HEK293T (cell line): ENCODE data around the gene GNB3.

Experiments
- CTCF ChIA-PET: fragments of 350-600 bp; formaldehyde crosslinking; extraction: SDS; loops from one replicate; lab custom pipeline; 2021; ENCODE audit warnings: antibody characterized with exemption, inconsistent platforms; lab: Yijun Ruan, JAX
- POLR2A ChIA-PET: fragments of 350-600 bp; formaldehyde crosslinking; extraction: SDS; loops from one replicate; lab custom pipeline; 2020; ENCODE audit warnings: antibody characterized with exemption, inconsistent platforms; lab: Yijun Ruan, JAX
- DNase-seq: peaks from one replicate; pipeline ENCODE4 v3.0.0; 2012; ENCODE audit warnings: mixed read lengths; ENCODE audit errors: extremely low spot score
- ARNT ChIP-seq: fragments of 450-650 bp; IDR thresholded peaks from 2 replicates; pipeline ENCODE4 v1.6.1; 2017; ENCODE audit warnings: mild to moderate bottlenecking
- BHLHE40 ChIP-seq: fragments of 450-650 bp; IDR thresholded peaks from 2 replicates; pipeline ENCODE4 v1.6.1; 2016; ENCODE audit warnings: mild to moderate bottlenecking, moderate library complexity, borderline replicate concordance
- CTBP1 ChIP-seq: fragments of 450-650 bp; IDR thresholded peaks from 2 replicates; pipeline ENCODE4 v1.6.1; 2016; ENCODE audit warnings: borderline replicate concordance
- ELF4 ChIP-seq: fragments of 450-650 bp; IDR thresholded peaks from 2 replicates; pipeline ENCODE4 v1.6.1; 2017; ENCODE audit warnings: antibody characterized with exemption
- FOXA1 ChIP-seq: fragments of 450-650 bp; IDR thresholded peaks from 2 replicates; pipeline ENCODE4 v1.6.1; 2016; ENCODE audit warnings: mild to moderate bottlenecking
- FOXK2 ChIP-seq: fragments of 450-650 bp; IDR thresholded peaks from 2 replicates; pipeline ENCODE4 v1.6.1; 2016; ENCODE audit warnings: mild to moderate bottlenecking
- FOXM1 ChIP-seq: fragments of 450-650 bp; IDR thresholded peaks from 2 replicates; pipeline ENCODE4 v1.6.1; 2017; ENCODE audit warnings: mild to moderate bottlenecking, borderline replicate concordance
- HDGF ChIP-seq: fragments of 450-650 bp; IDR thresholded peaks from 2 replicates; pipeline ENCODE4 v1.6.1; 2017; ENCODE audit warnings: antibody characterized with exemption, borderline replicate concordance
- L3MBTL2 ChIP-seq: fragments of 450-650 bp; conservative IDR thresholded peaks from 2 replicates; pipeline ENCODE4 v1.6.1; 2016; ENCODE audit warnings: mild to moderate bottlenecking
- LEF1 ChIP-seq: fragments of 450-650 bp; IDR thresholded peaks from 2 replicates; pipeline ENCODE4 v1.6.1; 2017; ENCODE audit warnings: mild to moderate bottlenecking, borderline replicate concordance
- NFRKB ChIP-seq: fragments of 450-650 bp; IDR thresholded peaks from 2 replicates; pipeline ENCODE4 v1.6.1; 2016; ENCODE audit warnings: mild to moderate bottlenecking, moderate library complexity
- SP1 ChIP-seq: fragments of 450-650 bp; IDR thresholded peaks from 2 replicates; pipeline ENCODE4 v1.6.1; 2017
- SUZ12 ChIP-seq: fragments of 450-650 bp; IDR thresholded peaks from 2 replicates; pipeline ENCODE4 v1.6.1; 2016; ENCODE audit warnings: mild to moderate bottlenecking
- TARDBP ChIP-seq: fragments of 450-650 bp; IDR thresholded peaks from 2 replicates; pipeline ENCODE4 v1.6.1; 2016
- ZNF384 ChIP-seq: fragments of 450-650 bp; IDR thresholded peaks from 2 replicates; pipeline ENCODE4 v1.6.1; 2016
- TF ChIP-seq, protein P1 (sequence below): fragments of 450-650 bp; IDR thresholded peaks from 2 replicates; pipeline ENCODE4 v1.6.1; 2016

Gene GNB3

GRCh38 chr12:6840761-6841515 lies at the start of gene GNB3:
TSS of gene GNB3 (plus strand) at chr12:6840925. CDS start at chr12:6841288, 363 bp downstream.
- ChIA-PET CTCF (no interaction called here), POLR2A (interaction anchor here (0.8 to 5.0 kb wide), 6 partner anchors 8 to 88 kb away, joined by 3 to 57 read pairs (median 4); partner anchors contain the start of genes CDCA3, MLF2, P3H3 and PTMS)
- no peak for DNase-seq

GRCh38 chr12:6791931-6792520 lies 48.7 kb upstream of the GNB3 start:
- no peak for DNase-seq
- POLR2A ChIA-PET: interaction anchor here (0.8 to 1.5 kb wide), 5 partner anchors 19 to 103 kb away, joined by 3 to 10 read pairs (median 3); partner anchors contain the start of genes GPR162, PTMS and ZNF384
- CTCF ChIA-PET: interaction anchor here (2.1 kb wide), 1 partner anchor 25 kb away, joined by 5 read pairs; no protein-coding TSS in a partner anchor
- TF ChIP-seq ELF4: no peak
- TF ChIP-seq L3MBTL2: no peak
- no peak for TF ChIP-seq BHLHE40
- no peak for TF ChIP-seq FOXK2
- no peak for TF ChIP-seq SUZ12
- no peak for TF ChIP-seq ARNT
- TF ChIP-seq, protein P1, sequence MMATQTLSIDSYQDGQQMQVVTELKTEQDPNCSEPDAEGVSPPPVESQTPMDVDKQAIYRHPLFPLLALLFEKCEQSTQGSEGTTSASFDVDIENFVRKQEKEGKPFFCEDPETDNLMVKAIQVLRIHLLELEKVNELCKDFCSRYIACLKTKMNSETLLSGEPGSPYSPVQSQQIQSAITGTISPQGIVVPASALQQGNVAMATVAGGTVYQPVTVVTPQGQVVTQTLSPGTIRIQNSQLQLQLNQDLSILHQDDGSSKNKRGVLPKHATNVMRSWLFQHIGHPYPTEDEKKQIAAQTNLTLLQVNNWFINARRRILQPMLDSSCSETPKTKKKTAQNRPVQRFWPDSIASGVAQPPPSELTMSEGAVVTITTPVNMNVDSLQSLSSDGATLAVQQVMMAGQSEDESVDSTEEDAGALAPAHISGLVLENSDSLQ: no peak
- no peak for TF ChIP-seq FOXA1
- TF ChIP-seq TARDBP: no peak
- no peak for TF ChIP-seq ZNF384
- no peak for TF ChIP-seq HDGF
- TF ChIP-seq NFRKB: no peak
- TF ChIP-seq FOXM1: no peak
- TF ChIP-seq LEF1: no peak
- TF ChIP-seq CTBP1: no peak

More at GRCh38 chr12:6840761-6841515, at the start of gene GNB3:
- TF ChIP-seq CTBP1: no peak
- TF ChIP-seq, protein P1: no peak
- no peak for TF ChIP-seq NFRKB
- TF ChIP-seq SUZ12: no peak
- no peak for TF ChIP-seq LEF1
- no peak for TF ChIP-seq FOXK2

- CTCF ChIA-PET: interaction anchor here (0.8 to 2.1 kb wide), 3 partner anchors 12 to 39 kb away, joined by 3 to 7 read pairs (median 5); partner anchors contain the start of gene MLF2
- POLR2A ChIA-PET: interaction anchor here (0.8 to 1.5 kb wide), 5 partner anchors 19 to 103 kb away, joined by 3 to 10 read pairs (median 3); partner anchors contain the start of genes GPR162, PTMS and ZNF384
- no peak for DNase-seq
- TF ChIP-seq FOXM1 (no peak), L3MBTL2 (no peak), FOXA1 (no peak), FOXK2 (no peak), BHLHE40 (no peak), ZNF384 (no peak), ARNT (no peak), ELF4 (no peak), NFRKB (no peak), CTBP1 (no peak), LEF1 (no peak), SUZ12 (no peak), TARDBP (no peak), HDGF (no peak), SP1 (no peak)
- TF ChIP-seq, protein P1: no peak
Observed at GRCh38 chr12:6792522-6793201, 48.1 kb upstream of the GNB3 start.

DNA sequence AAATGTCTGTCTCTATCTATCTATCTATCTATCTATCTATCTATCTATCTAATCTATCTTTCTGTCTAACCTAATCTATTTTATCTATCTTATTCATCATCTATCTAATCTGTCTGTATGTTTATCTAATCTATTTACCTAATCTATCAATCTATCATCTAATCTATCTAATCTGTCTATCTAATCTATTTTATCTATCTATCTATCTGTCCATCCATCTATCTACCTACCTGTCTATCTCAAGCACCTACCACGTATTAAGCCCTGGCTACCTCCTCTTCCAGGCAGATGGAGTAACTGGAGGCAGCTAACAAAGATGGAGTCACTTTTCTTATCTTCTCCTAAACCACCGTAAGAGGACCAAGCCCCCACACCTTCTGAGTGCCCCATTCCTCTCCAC lies 45.6 kb upstream of the GNB3 start:
- POLR2A ChIA-PET: interaction anchor here (2.0 kb wide), 1 partner anchor 42 kb away, joined by 10 read pairs; the partner anchor contains the start of gene MLF2
- TF ChIP-seq HDGF (no peak), FOXM1 (no peak), ELF4 (no peak), ARNT (no peak), NFRKB (no peak), TARDBP (no peak), SP1 (no peak), ZNF384 (no peak), FOXK2 (no peak), L3MBTL2 (no peak), SUZ12 (no peak), LEF1 (no peak), BHLHE40 (no peak), FOXA1 (no peak)
- TF ChIP-seq, protein P1: no peak
- CTCF ChIA-PET: no interaction called here
- DNase-seq: no peak
